Esophagus muscularis mucosa (tissue), 4 donors: ENCODE data around the gene DLD. TPM values are rescaled to one million over a fixed set of nuclear protein-coding genes. Genes with fewer than 3 reads are reported as not detected.

Experiments used
- DNase-seq: peaks from one replicate; pipeline ENCODE4 v3.0.0-alpha.2; 2017; ENCODE audit errors: extremely low spot score
- H3K27ac ChIP-seq, 4 donors: fragments of 200-600 bp; sonication (generic); replicated peaks in 1 of 4; 1 replicate in 3 of 4; 2 replicates in 1 of 4; pipeline ENCODE4 v1.5.1; 2016 to 2019; ENCODE audit warnings: mild to moderate bottlenecking in 1 of 4
- H3K27me3 ChIP-seq, 4 donors: fragments of 200-600 bp; sonication (generic); one replicate each; pipeline versions ENCODE4 v1.5.1 to v1.6.0; 2016 to 2019
- H3K36me3 ChIP-seq, 4 donors: fragments of 200-600 bp; sonication (generic); one replicate each; pipeline ENCODE4 v1.5.1; 2016 to 2019
- H3K4me1 ChIP-seq, 4 donors: fragments of 200-600 bp; sonication (generic); one replicate each; pipeline ENCODE4 v1.5.1; 2016 to 2019
- H3K4me3 ChIP-seq, 4 donors: fragments of 200-600 bp; sonication (generic); 1 replicate in 2 of 4; 2 replicates in 2 of 4; pipeline ENCODE4 v1.5.1; 2016 to 2019; ENCODE audit warnings: mild to moderate bottlenecking in 4 of 4, moderate library complexity in 1 of 4
- H3K9me3 ChIP-seq, 4 donors: fragments of 200-600 bp; sonication (generic); 1 replicate in 3 of 4; 2 replicates in 1 of 4; pipeline ENCODE4 v1.5.1; 2016 to 2019
- CTCF ChIP-seq, 3 experiments: fragments of 200-600 bp in 2 of 3; fragments of 450-650 bp in 1 of 3; sonication (generic) in 2 of 3; IDR thresholded peaks; one replicate each; pipeline ENCODE4 v1.5.1; 2017 to 2019; ENCODE audit warnings: antibody characterized with exemption in 3 of 3, mild to moderate bottlenecking in 2 of 3, moderate library complexity in 1 of 3
- EP300 ChIP-seq: sonication (generic); formaldehyde crosslinking; IDR thresholded peaks from one replicate; pipeline ENCODE4 v1.6.1; 2017; ENCODE audit warnings: antibody characterized with exemption
- POLR2A ChIP-seq: fragments of 450-650 bp; IDR thresholded peaks from one replicate; pipeline ENCODE4 v1.6.1; 2017; ENCODE audit warnings: antibody characterized with exemption, moderate library complexity, mild to moderate bottlenecking, low read depth
- POLR2AphosphoS5 ChIP-seq, 2 donors: sonication (generic); formaldehyde crosslinking; IDR thresholded peaks; one replicate each; pipeline ENCODE4 v1.6.1; 2017; ENCODE audit warnings: antibody characterized with exemption in 2 of 2
- WGBS: methylation state at CpG from one replicate; pipeline ENCODE4 v1.1.5; 2018; 5-methylcytosine and 5-hydroxymethylcytosine counted together
- intact Hi-C: fragments of 100-400 bp; cut with DNase I; formaldehyde crosslinking; loops from one replicate; pipeline ENCODE4 v1.15.1; 2023
- total RNA-seq, 4 donors: library from RNA; depleted of rRNA; stranded (reverse); fragments of >200 nt; gene quantifications; one replicate each; pipeline versions ENCODE4 v1.1.0 to v1.2.1, GENCODE V29; 2016

Gene DLD
- total RNA-seq, 4 donors from 2014 or later, result 99.9 to 135 (median 119) TPM

DNA sequence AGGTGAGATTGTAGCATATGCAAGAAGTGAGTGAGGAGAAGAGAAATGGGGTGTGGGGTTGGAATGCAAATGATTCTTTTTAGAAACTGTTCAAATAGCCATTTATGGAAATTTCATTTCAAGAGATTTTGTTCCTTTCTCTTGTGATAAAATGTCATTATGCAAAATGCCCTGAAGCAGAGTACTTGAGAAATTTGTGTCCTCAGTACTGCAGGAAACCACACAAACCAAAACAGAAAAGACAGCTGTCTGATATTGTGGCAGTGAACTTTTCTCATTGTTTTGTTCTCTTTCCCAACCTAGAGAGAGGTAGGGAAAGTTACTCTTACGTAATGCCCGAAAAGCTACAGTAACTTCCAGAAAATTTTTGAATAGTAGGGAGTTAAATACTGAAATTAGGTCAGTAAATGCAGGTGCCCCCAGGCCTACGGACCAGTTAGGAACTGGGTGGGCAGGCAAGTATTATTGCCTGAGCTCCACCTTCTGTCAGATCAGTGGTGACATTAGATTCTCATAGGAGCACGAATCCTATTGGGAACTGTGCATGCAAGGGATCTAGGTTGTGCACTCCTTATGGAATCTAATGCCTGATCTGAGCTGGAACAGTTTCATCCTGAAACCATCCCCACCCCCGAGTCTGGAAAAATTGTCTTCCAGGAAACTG is 34.0 kb downstream of the DLD start:
- WGBS, result 73% methylated on average over 5 of the region's 5 CpGs
- TF ChIP-seq EP300, result no peak
- no peak for TF ChIP-seq POLR2A
- TF ChIP-seq CTCF (IDR thresholded peaks at IDR 0.05), result no peak
- TF ChIP-seq POLR2AphosphoS5 (IDR thresholded peaks at IDR 0.05), result peak in 1 of 2 donors; percentile 29
- Histone ChIP-seq H3K27ac (peak overlapping the region in 3 of 4 donors; percentile 24 to 65 (median 34)), H3K4me3 (no peak overlapping the region), H3K36me3 (peaks cover 40 to 93% (median 76%) of the 10 kb centered on the region in 4 donors), H3K27me3 (no peaks in the 10 kb centered on the region), H3K4me1 (peaks cover 7 to 45% (median 36%) of the 10 kb centered on the region in 4 donors), H3K9me3 (no peaks in the 10 kb centered on the region)
- intact Hi-C loops, result loop anchor here (5.0 kb wide), 1 partner anchor 77 kb away; the partner anchor contains the start of gene LAMB1
- DNase-seq, result no peak

DNA sequence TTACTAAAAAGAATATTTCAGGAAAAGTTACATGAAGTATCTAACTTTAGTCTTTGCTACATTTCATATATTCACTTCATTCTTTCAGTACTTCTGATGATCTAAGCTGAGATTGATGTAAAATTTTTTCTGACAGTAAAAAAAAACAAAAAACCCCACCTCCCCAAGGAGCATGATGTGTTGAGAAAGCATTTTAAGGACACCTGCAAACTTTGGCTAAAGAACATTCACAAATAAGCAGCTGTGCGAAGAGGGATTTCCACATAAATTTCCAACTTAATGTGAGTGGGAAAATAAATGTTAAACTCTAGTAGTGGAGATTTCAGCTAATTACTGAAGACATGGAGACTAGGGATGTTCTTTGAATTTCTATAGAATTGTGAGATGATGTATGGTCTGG is 35.5 kb downstream of the DLD start:
- TF ChIP-seq POLR2AphosphoS5 (IDR thresholded peaks at IDR 0.05) (no peak), POLR2A (no peak), EP300 (no peak), CTCF (IDR thresholded peaks at IDR 0.05) (no peak)
- 71% methylated on average over 1 of the region's 1 CpG for WGBS
- intact Hi-C loops, result no loop called here
- peaks cover 44 to 100% (median 83%) of the 10 kb centered on the region in 4 donors for H3K36me3 ChIP-seq
- DNase-seq, result no peak
- no peaks in the 10 kb centered on the region for H3K9me3 ChIP-seq
- peak overlapping the region in 3 of 4 donors; percentile 7 to 65 (median 24) for H3K27ac ChIP-seq
- H3K27me3 ChIP-seq, result no peaks in the 10 kb centered on the region
- peaks cover 7 to 35% (median 28%) of the 10 kb centered on the region in 4 donors for H3K4me1 ChIP-seq
- H3K4me3 ChIP-seq, result no peak overlapping the region

GRCh38 chr7:107931740-107932515 is 40.9 kb downstream of the DLD start:
- 19% methylated on average over 5 of the region's 5 CpGs for WGBS
- peaks cover 32 to 93% (median 71%) of the 10 kb centered on the region in 4 donors for H3K36me3 ChIP-seq
- H3K27me3 ChIP-seq, result no peaks in the 10 kb centered on the region
- DNase-seq, result no peak
- peaks cover 13 to 54% (median 53%) of the 10 kb centered on the region in 4 donors for H3K4me1 ChIP-seq
- no peaks in the 10 kb centered on the region for H3K9me3 ChIP-seq
- intact Hi-C loops, result no loop called here
- peak overlapping the region; percentile 46 to 86 (median 73) for H3K27ac ChIP-seq
- peak in 1 of 2 donors; percentile 4 for TF ChIP-seq POLR2AphosphoS5 (IDR thresholded peaks at IDR 0.05)
- no peak for TF ChIP-seq EP300
- H3K4me3 ChIP-seq, result no peak overlapping the region

DNA sequence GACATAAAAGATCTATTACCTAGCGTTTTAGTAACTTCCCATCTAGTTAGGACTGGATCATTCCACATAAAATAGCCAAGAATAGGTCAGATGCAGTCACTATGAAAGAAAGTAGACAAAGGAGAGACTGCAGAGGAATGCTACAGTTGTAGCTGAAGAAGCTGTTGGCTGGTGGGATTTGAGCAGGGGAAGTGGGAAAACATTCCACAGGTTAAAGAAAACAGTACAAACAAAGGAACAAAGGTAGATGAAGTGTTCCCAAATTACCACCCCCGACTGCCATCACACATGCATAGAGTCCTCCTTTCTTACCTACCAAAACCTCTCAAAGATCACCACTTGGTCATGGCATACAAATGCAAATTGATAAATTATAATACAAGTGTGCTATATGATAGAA is 41.8 kb downstream of the DLD start:
- no peaks in the 10 kb centered on the region for H3K27me3 ChIP-seq
- peak overlapping the region; percentile 46 to 86 (median 73) for H3K27ac ChIP-seq
- H3K4me1 ChIP-seq, result peaks cover 19 to 62% (median 62%) of the 10 kb centered on the region in 4 donors
- intact Hi-C loops, result no loop called here
- DNase-seq, result no peak
- WGBS, result 57% methylated on average over 2 of the region's 2 CpGs
- TF ChIP-seq POLR2AphosphoS5 (IDR thresholded peaks at IDR 0.05) (no peak), CTCF (IDR thresholded peaks at IDR 0.05) (no peak), EP300 (no peak), POLR2A (no peak)
- H3K9me3 ChIP-seq, result no peaks in the 10 kb centered on the region
- peaks cover 30 to 86% (median 62%) of the 10 kb centered on the region in 4 donors for H3K36me3 ChIP-seq
- no peak overlapping the region for H3K4me3 ChIP-seq
